DND-41 (cell line): ENCODE measurements around the gene PMP22.

Experiments
- EZH2 ChIP-seq: IDR thresholded peaks from 3 replicates; pipeline ENCODE4 v1.6.1; 2012; ENCODE audit warnings: borderline replicate concordance, low read depth, mild to moderate bottlenecking, moderate library complexity, low read length, inconsistent platforms; ENCODE audit not compliant: severe bottlenecking
- TF ChIP-seq, protein P1 (sequence below): IDR thresholded peaks from 2 replicates; pipeline ENCODE4 v1.5.1; 2012; ENCODE audit warnings: borderline replicate concordance, low read length, moderate library complexity, mild to moderate bottlenecking; ENCODE audit not compliant: poor library complexity, severe bottlenecking; ENCODE audit errors: extremely low read depth

DNA sequence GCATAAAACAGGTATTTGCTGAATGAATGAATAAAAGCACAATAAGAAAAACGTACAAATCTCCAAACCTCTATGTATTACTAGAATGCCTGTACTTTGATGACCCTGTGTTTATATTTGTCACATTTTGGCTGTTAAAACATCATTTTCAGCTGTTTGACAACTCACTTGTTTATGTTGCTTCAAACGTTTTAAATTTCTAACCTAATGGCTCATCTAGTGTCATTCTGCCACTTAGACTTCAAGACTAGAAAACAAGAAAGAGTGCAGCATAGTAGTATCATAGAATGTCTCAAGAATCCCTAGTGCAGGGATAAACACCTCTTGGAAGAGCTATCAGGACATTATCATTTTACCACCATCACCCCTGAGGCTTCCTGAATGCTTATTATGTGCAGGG is 19.4 kb upstream of the PMP22 start:
- TF ChIP-seq, protein P1, sequence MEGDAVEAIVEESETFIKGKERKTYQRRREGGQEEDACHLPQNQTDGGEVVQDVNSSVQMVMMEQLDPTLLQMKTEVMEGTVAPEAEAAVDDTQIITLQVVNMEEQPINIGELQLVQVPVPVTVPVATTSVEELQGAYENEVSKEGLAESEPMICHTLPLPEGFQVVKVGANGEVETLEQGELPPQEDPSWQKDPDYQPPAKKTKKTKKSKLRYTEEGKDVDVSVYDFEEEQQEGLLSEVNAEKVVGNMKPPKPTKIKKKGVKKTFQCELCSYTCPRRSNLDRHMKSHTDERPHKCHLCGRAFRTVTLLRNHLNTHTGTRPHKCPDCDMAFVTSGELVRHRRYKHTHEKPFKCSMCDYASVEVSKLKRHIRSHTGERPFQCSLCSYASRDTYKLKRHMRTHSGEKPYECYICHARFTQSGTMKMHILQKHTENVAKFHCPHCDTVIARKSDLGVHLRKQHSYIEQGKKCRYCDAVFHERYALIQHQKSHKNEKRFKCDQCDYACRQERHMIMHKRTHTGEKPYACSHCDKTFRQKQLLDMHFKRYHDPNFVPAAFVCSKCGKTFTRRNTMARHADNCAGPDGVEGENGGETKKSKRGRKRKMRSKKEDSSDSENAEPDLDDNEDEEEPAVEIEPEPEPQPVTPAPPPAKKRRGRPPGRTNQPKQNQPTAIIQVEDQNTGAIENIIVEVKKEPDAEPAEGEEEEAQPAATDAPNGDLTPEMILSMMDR: no peak
- no peak for TF ChIP-seq EZH2
